UCSD-AML1 (cell line): ENCODE results near the gene RUNX2.
A peak's percentile ranks its signal among the peaks of the same experiment; 100 is the strongest.
"Not testable (repeated sequence)": the region's sequence is repeated elsewhere in the genome, so short reads cannot be mapped to it uniquely, and the experiment has no call there.

ENCODE experiments used
- DNase-seq: peaks from one replicate; lab custom pipeline; 2025; ENCODE audit not compliant: unreplicated experiment; lab: John Stamatoyannopoulos, UW

RUNX2 gene

DNA sequence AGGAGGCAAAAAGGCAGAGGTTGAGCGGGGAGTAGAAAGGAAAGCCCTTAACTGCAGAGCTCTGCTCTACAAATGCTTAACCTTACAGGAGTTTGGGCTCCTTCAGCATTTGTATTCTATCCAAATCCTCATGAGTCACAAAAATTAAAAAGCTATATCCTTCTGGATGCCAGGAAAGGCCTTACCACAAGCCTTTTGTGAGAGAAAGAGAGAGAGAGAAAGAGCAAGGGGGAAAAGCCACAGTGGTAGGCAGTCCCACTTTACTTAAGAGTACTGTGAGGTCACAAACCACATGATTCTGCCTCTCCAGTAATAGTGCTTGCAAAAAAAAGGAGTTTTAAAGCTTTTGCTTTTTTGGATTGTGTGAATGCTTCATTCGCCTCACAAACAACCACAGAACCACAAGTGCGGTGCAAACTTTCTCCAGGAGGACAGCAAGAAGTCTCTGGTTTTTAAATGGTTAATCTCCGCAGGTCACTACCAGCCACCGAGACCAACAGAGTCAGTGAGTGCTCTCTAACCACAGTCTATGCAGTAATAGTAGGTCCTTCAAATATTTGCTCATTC lies at the start of gene RUNX2:
Gene RUNX2, plus strand, starts transcription at position 375 of the 567 bp plus-strand sequence. CDS start 397 bp downstream, outside the sequence.
- DNase-seq: no peak

DNA sequence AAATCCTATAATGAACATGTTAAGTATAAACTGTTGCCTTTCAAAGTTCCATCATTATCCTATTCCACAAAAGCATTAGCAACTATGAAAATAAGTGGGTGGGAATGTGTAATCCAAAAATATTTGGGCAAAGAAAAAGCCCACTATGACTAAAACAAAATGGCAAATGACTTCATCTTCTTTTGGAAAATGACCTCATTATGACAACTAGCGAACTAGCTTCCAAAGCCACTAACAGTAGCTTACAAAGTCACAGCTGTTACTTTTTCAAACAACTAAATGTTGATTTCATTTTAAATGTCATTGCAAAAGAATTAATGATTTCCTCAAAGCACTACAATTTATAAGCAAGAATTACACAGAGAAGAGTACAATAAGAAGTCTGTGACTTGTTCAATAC lies 49.8 kb upstream of the RUNX2 start:
- DNase-seq: no peak

DNA sequence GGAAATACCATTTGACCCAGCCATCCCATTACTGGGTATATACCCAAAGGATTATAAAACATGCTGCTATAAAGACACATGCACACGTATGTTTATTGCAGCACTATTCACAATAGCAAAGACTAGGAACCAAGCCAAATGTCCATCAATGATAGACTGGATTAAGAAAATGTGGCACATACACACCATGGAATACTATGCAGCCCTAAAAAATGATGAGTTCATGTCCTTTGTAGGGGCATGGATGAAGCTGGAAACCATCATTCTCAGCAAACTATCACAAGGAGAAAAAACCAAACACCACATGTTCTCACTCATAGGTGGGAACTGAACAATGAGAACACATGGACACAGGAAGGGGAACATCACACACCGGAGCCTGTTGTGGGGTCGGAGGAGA lies 41.4 kb upstream of the RUNX2 start:
- not testable (repeated sequence) for DNase-seq

DNA sequence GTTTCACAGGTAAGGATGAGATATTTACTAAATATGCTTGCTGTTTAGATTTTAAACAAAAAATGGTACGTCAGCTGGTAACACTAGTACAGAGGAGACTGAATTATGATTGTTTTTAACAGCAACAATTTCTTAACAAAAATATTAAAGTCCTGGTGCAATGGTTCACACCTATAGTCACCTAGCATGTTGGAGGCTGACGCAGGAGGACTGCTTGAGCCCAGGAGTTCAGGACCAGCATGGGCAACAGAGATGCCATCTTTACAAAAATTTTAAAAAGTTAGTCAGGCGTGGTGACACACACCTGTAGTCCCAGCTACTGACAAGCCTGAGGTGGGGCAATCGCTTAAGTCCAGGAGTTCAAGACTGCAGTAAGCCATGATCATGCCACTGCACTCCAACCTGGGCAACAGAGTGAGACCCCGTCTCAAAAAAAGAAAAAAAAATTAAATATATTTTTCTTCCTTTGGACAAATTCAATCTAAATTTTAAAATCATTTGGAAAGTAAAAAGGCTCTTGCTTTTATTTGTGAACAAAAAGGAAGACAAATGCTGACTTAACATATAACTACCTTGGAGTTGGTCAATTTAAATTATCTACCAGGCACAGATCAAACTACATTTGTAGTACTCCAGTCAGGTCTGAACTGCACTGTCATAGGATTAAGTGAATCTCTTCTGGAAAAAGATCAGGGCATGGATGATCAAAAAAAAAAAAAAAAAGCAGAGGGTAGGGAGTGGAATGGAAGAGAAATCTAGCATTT lies 38.2 kb upstream of the RUNX2 start:
- no peak for DNase-seq

DNA sequence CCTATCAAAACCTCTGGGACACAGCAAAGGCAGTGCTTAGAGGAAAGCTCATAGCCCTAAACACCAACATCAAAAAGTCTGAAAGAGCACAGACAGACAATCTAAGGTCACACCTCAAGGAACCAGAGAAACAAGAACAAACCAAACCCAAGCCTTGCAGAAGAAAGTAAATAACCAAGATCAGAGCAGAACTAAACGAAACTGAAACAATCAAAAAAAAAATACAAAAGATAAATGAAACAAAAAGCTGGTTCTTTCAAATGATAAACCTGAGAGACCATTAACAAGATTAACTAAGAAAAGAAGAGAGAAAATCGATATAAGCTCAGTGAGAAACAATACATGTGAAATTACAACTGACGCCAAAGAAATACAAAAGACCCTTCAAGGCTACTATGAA lies 34.8 kb upstream of the RUNX2 start:
- no peak for DNase-seq

DNA sequence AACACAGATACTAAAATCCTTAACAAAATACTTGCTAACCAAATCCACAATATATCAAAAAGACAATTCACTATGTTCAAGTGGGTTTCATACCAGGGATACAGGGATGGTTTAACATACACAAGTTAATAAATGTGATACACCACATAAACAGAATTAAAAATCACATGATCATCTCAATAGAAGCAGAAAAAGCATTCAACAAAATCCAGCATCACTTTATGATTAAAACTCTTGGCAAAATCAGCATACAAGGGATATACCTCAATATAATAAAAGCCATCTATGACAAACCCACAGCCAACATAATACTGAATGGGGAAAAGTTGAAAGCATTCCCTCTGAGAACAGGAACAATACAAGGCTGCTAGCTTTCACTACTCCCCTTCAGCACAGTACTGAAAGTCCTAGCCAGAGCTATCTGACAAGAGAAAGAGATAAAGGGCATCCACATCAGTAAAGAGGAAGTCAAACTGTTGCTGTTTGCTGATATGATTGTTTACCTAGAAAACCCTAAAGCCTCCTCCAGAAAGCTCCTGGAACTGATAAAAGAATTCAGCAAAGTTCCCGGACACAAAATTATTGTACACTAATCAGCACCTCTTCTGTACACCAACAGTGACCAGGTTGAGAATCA lies 33.9 kb upstream of the RUNX2 start:
- DNase-seq: not testable (repeated sequence)

DNA sequence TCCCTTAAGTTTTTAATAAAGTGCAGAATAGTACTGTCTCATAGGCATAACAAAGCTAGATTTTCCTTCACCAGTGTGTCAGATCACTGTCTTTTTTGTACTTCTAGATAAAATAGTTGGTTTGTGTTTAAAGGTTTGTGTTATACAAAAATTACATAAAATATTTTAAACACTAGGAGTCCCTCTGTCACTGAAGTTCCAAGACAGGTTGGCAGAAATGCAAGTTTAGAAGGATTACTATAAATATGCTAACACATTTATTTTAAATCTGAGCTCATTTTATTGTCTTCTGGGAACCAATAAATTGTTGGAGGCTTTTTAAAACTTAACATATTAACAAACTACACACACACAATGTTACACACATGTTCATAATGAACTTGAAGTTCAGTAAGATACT lies 30.8 kb upstream of the RUNX2 start:
- no peak for DNase-seq

DNA sequence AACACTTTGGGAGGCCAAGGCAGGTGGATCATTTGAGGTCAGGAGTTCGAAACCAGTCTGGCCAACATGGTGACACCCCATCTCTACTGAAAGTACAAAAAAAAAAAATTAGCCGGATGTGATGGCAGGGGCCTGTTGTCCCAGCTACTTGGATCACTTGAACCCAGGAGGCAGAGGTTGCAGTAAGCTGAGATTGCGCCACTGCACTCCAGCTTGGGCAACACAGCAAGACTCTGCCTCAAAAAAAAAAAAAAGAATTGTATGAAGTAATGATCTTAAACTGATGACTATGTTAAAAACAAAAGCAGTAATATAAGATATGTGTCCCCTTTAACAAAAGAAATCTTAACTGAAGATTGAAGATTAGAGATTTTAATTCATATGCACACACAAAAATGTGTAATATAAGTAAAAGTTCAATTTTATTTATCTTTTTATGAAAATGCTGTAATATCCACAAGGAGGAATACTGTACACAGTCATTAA lies 29.0 kb upstream of the RUNX2 start:
- no peak for DNase-seq

DNA sequence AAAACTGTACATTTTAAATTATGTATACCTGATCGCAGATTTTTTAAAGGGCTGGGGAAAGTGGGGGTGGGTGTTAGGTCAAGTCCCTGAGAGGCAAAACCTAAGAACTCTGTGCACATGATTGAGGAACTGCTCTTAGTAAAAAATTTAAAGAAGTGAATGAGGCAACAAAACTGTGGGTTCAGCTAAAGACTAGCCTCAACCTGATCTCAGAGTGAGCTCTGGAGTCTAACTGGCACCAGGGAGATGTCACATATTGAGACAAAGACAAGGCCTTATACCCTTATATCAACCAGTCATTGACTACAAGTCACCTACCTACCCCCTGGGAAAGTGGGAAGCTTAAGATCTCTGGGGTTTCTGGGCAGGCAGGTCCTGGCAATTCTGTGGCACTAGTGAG lies 27.4 kb upstream of the RUNX2 start:
- DNase-seq: no peak

DNA sequence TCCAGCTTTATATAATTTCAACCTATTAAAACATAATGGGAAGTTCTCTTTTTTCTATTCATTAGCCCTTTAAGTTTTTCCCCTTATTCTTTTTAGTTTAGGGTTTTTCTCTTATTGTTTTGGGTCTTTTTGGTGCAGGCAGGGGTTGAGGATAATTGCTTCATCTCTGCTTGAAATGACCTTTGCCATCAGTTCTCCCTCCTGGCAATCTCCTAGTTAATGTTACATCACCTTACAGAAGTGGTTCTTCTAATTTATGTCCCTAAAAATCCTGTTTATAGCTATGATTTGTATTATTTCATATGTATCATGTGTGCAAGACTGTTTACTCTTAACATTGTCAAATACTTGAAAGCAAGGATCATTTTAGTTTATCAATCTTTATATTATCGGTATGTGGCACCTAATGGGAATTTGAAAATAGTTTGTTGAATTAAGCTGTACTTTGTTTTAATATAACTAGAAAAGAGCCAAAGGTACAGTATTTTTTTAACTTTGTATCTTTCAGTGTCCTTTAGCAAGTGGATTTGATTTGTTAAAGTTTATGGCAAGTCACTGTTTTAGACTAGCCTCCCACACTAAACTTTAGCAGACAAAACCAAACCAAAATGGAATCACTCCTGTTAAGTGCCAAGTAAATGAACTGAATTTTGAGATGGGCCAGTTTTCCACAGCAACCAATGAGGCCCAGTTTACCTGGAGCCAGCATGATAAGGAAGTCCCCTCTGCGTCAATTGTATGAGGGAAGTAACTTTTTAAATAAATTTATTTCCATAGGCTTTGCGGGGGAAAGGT lies 26.6 kb upstream of the RUNX2 start:
- no peak for DNase-seq

DNA sequence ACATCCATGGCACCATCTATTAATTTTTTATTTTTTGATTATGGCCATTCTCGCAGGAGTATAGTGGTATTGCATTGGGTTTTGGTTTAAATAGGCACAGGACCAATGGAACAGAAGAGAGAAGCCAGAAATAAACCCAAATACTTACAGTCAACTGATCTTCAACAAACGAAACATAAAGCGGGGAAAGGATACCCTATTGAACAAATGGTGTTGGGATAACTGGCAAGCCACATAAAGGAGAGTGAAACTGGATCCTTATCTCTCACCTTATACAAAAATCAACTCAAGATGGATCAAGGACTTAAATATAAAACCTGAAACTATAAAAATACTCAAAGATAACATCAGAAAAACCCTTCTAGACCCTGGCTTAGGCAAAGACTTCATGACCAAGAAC lies 25.3 kb upstream of the RUNX2 start:
- DNase-seq: no peak

DNA sequence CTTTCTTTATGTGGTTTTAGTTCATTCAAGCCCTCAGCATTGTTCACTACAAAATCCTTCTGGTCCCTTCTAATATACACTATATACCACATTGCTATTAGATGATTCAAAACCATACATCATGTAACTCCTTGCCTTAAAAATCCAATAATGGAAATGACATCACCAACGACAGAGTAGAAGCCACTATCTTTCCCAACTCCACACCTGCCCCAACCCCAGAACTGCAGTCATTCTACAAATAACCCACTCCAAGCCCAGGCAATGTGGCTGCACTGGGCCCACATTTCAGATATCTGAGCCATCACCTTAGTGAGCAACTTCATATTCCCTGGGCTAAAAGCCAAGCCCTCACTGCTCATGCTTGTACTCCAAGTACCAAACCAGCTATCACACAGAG lies 22.6 kb upstream of the RUNX2 start:
- no peak for DNase-seq

DNA sequence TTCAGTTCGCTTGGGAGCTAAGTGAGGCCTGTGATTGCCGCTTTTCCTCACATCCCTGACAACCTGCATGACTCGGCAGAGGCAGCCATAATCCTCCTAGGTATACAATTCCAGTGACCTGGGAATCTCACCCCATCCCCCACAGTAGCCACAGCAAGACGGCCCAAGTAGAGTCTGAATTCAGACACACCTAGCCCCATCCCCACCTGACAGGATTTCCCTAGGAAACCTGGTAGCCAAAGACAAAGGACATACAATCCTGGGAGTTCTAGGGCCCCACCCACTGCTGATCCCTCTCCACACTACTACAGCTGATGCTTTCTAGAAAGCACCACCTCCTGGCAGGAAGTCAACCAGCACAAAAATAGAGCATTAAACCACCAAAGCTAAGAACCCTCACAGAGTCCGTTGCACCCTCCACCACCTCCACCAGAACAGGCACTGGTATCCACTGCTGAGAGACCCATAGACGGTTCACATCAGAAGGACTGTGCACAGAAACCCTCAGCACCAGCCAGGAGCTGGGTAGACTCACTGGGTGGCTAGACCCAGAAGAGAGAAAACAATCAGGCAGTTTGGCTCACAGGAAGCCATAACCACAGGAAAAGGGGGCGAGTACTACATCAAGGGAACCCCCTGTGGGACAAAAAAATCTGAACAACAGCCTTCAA lies 17.9 kb upstream of the RUNX2 start:
- DNase-seq: peak; percentile 44

DNA sequence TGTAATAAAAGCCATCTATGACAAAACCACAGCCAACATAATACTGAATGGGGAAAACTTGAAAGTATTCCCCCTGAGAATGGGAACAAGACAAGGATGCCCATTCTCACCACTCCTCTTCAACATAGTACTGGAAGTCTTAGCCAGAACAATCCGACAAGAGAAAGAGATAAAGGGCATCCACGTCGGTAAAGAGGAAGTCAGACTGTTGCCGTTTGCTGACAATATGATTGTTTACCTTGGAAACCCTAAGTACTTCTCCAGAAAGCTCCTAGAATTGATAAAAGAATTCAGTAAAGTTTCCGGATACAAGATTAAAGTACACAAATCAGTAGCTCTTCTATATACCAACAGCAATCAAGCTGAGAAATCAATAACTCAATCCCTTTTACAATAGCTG lies 14.0 kb upstream of the RUNX2 start:
- no peak for DNase-seq

DNA sequence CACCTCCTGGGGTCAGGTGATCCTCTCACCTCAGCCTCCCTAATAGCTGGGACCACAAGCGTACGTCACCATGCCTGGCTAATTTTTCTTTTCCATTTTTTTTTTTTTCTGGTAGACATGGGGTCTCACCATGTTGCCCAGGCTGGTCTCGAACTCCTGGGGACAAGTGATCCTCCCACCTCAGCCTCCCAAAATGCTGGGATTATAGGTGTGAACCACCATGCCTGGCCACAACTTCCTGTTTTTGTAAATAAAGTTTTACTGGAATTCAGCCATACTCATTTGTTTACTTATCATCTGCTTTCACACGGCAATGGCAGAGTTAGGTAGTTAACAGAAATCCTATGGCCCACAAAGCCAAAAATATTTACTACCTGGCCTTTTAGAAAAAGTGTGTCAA lies 7.8 kb upstream of the RUNX2 start:
- no peak for DNase-seq

DNA sequence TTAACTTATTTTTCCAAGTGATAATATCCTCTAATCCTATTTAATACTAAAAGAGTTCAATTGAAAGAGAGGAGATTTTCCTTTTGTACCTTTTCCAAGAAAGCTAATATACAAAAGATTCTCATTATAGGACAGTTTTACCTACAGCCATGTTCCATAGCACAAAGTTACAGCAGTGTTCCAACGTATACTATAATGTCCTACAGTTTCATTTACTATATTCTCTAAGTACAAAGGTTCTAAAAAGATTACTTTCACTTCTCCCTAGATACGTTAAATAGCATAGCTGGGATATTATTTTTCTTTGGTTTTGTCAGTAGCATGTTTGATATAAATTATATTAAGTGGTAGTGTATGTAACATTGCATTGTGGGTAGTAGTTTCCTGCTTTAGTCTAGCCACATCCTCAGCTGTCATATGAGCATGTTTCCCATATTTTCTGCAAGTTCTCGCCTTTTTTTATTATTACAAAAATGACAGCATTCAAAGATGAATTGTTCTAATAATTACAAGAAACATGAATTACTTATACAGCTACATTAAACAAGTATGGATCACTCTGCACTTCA lies 4.4 kb upstream of the RUNX2 start:
- DNase-seq: no peak

DNA sequence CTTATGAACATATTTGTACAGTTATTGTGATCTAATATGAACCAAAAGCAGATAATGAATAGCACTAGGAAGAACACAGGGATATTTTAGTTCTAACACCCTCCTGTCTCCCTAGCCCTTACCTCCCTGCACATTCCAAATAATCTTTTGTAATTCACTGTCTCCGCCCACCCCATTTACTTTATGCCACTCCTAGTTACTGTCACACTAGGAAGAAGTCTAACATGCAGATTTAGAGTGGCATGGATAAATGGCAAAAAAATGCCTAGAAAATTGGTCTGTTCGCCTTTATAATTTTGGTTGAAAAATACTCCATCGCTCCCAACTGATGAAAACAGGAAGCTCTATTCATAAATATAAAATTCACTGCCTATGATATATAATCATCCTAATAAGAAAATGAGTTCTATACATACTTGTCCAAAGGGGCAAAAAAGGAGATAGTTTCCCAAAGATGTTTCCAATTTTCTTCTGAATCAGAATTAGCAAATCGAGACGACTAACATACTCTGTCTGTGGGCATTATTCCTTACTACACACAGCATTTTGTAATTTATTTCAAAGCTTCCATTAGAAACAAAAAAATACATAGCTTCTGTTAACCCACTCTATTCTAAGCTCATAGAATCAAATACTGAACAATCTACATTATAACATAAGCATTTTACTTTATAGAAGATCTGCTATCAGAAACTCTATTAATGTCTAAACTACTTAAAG lies 1.3 kb upstream of the RUNX2 start:
- no peak for DNase-seq

DNA sequence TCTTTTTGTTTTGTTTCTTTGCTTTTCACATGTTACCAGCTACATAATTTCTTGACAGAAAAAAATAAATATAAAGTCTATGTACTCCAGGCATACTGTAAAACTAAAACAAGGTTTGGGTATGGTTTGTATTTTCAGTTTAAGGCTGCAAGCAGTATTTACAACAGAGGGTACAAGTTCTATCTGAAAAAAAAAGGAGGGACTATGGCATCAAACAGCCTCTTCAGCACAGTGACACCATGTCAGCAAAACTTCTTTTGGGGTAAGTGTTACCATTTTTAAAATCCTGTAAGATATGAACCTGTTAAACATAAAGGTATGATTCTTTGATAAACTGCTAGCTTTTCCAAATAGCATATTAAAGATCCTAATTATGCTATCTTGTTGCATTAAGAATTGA lies 393 bp downstream of the RUNX2 start:
- DNase-seq: no peak

DNA sequence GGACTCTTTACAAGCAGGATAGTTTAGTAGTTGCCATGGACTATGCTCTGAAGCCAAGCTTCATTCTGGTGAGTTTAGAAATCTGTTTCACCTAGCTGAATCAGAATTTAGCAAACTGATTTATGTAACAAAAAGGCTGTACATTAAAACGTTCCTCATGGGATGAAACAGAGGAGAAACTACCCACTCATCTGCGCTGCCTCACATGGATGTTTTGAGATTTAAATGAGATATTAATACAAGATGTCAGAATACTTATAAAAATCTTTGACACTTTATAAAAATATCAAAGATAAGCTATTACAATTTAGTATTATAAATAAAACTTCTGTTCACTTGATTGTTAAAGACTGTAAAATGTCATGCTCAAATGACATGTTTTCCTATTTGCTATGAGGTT lies 16.8 kb downstream of the RUNX2 start:
- no peak for DNase-seq

DNA sequence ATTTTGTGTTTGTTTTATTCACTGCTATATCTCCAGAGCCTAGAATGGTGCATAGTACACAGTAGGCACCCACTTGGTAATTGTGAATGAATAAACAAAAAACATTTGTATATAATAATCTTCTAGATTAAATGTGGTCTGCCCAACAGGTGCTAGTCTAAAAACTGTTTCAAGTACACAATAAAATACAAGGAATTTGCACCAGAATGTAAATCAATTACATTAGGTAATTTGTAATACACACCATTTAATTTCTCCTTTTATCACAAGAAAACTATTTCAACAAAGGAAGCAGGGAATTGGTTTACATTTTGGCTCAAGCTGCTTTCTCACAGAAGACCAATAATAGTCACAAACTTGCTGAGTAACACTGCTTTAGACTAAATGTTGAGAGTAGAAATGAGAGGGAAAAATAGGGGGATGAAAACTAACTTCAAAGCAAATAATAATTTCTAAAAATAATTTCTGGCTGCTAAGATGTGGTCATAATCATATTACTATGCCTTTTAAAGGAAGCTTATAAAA lies 22.1 kb downstream of the RUNX2 start:
- no peak for DNase-seq
